Fibroblast of mammary gland (primary cell): Measurements from ENCODE around the gene AP3D1.
"Not testable (repeated sequence)": the region's sequence is repeated elsewhere in the genome, so short reads cannot be mapped to it uniquely, and the experiment has no call there.

Experiments used
- DNase-seq: peaks from one replicate; pipeline ENCODE4 v3.0.0-alpha.2; 2010; ENCODE audit warnings: low read depth
- H3K4me3 ChIP-seq: 2 replicates; pipeline ENCODE4 v1.5.1; 2011; ENCODE audit warnings: low read depth, mild to moderate bottlenecking, low read length, moderate library complexity; ENCODE audit not compliant: control insufficient read depth
- CTCF ChIP-seq: conservative IDR thresholded peaks from 2 replicates; pipeline ENCODE4 v1.5.1; 2011; ENCODE audit warnings: low read depth, low read length, inconsistent platforms; ENCODE audit not compliant: control insufficient read depth, insufficient read depth

AP3D1 gene

DNA sequence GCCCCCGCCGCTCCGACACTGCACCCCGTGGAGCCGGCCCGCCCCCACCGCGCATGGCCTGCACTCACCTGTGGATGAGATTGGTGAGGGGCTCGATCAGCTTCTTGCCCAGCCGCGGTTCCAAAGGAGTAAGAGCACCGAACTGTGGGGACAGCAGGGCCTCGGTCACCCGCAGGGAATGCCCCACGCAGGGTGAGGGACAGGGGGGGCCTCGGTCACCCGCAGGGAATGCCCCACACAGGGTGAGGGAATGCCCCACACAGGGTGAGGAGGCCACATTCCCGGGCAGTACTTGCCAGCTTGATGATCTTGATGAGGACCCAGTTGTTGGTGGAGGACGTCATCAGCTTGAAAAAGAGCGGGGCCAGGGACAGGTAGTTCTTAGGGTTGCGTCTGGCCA lies 22.3 kb downstream of the AP3D1 start:
- H3K4me3 ChIP-seq = no peak overlapping the region
- no peak for DNase-seq
- TF ChIP-seq CTCF = no peak

GRCh38 chr19:2128252-2128651 lies 23.1 kb downstream of the AP3D1 start:
- not testable (repeated sequence) for H3K4me3 ChIP-seq, DNase-seq

DNA sequence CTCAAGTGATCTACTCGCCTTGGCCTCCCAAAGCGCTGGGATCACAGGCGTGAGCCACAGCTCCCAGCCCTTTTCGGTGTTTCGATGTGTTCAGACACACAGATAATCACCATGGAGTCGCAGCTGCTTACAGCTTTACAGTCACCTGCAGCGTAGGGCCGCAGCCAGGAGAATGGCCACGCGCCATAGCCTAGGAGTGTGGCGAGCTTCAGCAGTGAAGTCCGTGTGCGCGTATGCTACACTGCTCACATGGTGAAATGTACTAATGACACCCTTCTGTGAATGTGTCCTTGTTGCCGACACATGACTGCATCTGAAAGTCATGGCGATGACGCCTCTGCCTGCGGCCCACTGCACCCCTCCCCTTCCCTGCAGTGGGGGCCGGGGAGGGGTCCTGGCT lies 23.6 kb downstream of the AP3D1 start:
- no peak for DNase-seq
- TF ChIP-seq CTCF = no peak

DNA sequence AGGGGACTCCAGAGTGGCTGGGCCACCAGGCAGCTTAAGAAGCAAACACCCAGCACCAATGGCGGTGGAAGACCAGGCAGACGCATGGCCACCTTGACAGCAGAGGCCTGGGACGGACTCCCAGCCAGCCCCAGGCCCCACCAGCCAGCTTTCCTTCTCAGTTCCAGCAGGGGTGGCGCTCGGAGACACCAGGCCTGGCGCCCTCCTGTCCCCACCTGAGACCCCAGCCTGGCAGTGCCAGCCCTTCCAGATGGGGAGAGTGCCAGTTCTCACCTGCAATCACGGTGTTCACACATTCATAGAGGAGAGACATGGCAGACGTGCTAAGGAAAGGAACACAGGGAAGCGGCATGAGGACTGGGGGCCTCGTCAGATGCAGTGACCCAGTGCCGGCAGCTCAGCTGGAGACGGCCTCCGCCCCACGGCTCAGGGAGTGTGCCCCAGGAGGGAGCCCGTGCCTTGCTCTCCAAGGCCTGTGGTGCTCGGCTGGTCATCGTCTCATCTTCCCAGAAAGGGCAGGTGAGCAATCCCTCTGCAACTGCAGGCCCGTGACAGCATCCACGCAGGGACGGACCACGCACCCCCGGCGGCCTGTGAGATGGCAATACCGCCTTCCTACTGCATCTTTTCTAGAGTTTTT lies 24.4 kb downstream of the AP3D1 start:
- no peak overlapping the region for H3K4me3 ChIP-seq
- no peak for TF ChIP-seq CTCF
- no peak for DNase-seq

More for the DNA sequence above, 23.6 kb downstream of the AP3D1 start:
- no peak overlapping the region for H3K4me3 ChIP-seq

DNA sequence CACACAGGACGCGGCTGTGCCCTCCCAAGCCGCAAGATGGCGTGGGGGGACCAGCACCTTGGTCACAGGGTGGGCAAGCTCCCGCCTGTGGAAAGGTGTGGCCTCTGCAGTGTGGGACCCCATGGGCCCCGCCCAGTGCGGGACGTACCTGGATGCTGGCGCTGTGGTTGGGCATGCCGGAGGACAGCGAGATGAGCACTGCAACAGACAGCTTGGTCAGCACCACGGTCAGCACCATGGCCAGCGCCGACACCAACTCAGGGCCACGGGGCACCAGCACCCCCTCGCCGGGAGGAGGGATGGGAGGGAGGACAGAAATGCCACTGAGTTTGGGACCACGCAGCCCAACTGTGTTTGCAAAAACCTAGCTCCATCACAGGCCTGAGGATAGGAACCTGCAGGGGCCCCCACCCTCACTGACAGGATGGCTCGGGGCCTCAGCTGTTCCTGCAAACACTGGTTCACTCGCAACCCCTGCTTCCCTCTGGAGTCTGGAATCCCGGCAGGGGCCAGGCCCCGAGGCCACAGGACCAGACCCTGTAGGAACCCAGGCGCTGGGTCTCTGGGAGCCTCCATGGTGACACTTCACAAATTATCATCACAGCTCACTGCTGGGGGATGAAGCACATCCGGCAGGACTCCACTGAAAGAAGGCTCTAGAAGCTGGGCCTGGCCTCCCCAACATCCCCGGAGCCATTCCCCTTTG lies 27.5 kb downstream of the AP3D1 start:
- no peak overlapping the region for H3K4me3 ChIP-seq
- DNase-seq = no peak
- no peak for TF ChIP-seq CTCF

- no peak for TF ChIP-seq CTCF
- no peak overlapping the region for H3K4me3 ChIP-seq
- no peak for DNase-seq
These were observed 28.4 kb downstream of the AP3D1 start for GRCh38 chr19:2122982-2123381.

- no peak overlapping the region for H3K4me3 ChIP-seq
- DNase-seq = no peak
- TF ChIP-seq CTCF = no peak
These were observed 29.1 kb downstream of the AP3D1 start for GRCh38 chr19:2122251-2122650.
